Astrocyte of the spinal cord (primary cell): ENCODE results near the gene STARD3.

Source experiments
- DNase-seq: peaks from one replicate; pipeline ENCODE4 v3.0.0; 2011; ENCODE audit warnings: low read depth, low spot score
- H3K4me3 ChIP-seq: 2 replicates; pipeline ENCODE4 v1.5.1; 2011; ENCODE audit warnings: low read depth, mild to moderate bottlenecking, low read length, moderate library complexity
- CTCF ChIP-seq: IDR thresholded peaks from 2 replicates; pipeline ENCODE4 v1.5.1; 2012; ENCODE audit warnings: low read depth, mild to moderate bottlenecking, low read length, inconsistent platforms
- in situ Hi-C: cut with HindIII; loops from 2 replicates; pipeline ENCODE4 v1.10.0; 2017; ENCODE audit warnings: low sequenced_read_pairs

STARD3 gene

GRCh38 chr17:39687546-39688474 is 50.9 kb downstream of the STARD3 start, which contains the start of gene PGAP3:
Gene PGAP3, minus strand, starts transcription at chr17:39688057. Its CDS starts 43 bp downstream, at chr17:39688014.
- H3K4me3 ChIP-seq, result peak within 1 kb of the TSS; percentile 76
- DNase-seq, result peak; percentile 96
- in situ Hi-C loops, result no loop called here
- TF ChIP-seq CTCF, result no peak

- TF ChIP-seq CTCF, result no peak
- DNase-seq, result no peak
- in situ Hi-C loops, result no loop called here
- H3K4me3 ChIP-seq, result peak overlapping the region; percentile 76
Measured at GRCh38 chr17:39688475-39688835, 51.5 kb downstream of the STARD3 start.

DNA sequence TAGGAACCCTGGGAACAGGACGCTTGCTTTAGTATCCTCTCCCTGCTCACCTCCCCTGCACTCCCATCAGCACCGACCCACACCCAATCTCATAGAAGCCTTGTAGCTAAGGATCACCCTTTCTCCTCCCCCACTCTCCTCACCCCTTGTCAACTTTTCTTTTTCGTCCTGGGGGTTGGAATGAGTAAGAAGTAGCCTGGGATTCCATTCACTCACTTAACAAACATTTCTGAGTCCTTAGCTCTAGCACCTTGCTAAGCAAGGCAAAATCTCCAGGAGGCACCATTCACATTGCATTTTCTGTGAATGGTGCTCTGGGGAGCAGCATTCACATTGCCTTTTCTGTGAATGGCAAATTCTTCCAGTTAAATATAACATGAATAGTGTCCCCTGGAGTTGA is 52.0 kb downstream of the STARD3 start:
- in situ Hi-C loops, result no loop called here
- peak overlapping the region; percentile 76 for H3K4me3 ChIP-seq
- no peak for DNase-seq
- TF ChIP-seq CTCF, result no peak

- no peak for TF ChIP-seq CTCF
- in situ Hi-C loops, result no loop called here
- DNase-seq, result no peak
- H3K4me3 ChIP-seq, result no peak overlapping the region
Measured at GRCh38 chr17:39694593-39694992, 57.6 kb downstream of the STARD3 start.

GRCh38 chr17:39695089-39695474 is 58.1 kb downstream of the STARD3 start:
- in situ Hi-C loops, result no loop called here
- DNase-seq, result no peak
- TF ChIP-seq CTCF, result no peak
- H3K4me3 ChIP-seq, result no peak overlapping the region

DNA sequence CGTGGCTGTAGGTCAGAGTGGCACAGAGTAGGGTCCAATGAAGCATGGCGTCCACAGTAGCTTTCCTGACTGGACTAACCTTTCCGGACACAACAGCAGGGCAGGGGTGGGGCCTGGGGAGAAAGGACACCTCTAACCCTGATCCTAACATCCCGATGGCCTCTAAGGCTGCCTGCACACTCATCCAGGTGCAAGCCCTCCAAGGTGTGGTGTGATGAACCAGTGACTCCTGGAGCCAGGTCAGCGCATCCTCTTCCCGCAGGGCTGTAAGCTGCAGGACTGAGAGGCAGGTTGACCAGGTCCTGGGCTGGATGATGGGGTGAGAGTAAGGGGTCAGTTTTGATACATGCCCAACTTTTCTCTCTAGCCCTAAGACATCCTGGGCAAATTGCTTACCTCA is 59.8 kb downstream of the STARD3 start:
- H3K4me3 ChIP-seq, result no peak overlapping the region
- in situ Hi-C loops, result no loop called here
- DNase-seq, result no peak
- no peak for TF ChIP-seq CTCF
